Kidney (tissue), 14 donors: ENCODE measurements around the gene PRKN. TPM values are rescaled to one million over a fixed set of nuclear protein-coding genes. Genes with fewer than 3 reads are reported as not detected.
A peak's percentile ranks its signal among the peaks of the same experiment; 100 is the strongest.

Experiments
- DNase-seq, 5 donors: peaks; one replicate each; pipeline ENCODE4 v3.0.0-alpha.2; 2013 to 2020
- FAIRE-seq: peaks from 2 replicates; lab custom pipeline; 2012; peaks lifted over from hg19 to GRCh38; lab: Jason Lieb, UNC
- H3K27ac ChIP-seq, 2 donors: one replicate each; pipeline ENCODE4 v1.7.0; 2013; ENCODE audit warnings: low read depth in 2 of 2, low read length in 2 of 2, inconsistent platforms in 1 of 2
- H3K27me3 ChIP-seq: one replicate; pipeline ENCODE4 v1.7.1; 2013; ENCODE audit warnings: low read length, inconsistent platforms; ENCODE audit not compliant: control insufficient read depth, insufficient read depth
- H3K36me3 ChIP-seq, 3 donors: one replicate each; pipeline versions ENCODE4 v1.7.0 to v1.7.1; 2013; ENCODE audit warnings: low read length in 3 of 3, control low read depth in 1 of 3, inconsistent platforms in 1 of 3; ENCODE audit not compliant: insufficient read depth in 3 of 3, control insufficient read depth in 2 of 3
- H3K4me1 ChIP-seq, 3 donors: one replicate each; pipeline versions ENCODE4 v1.7.0 to v1.7.1; 2013; ENCODE audit warnings: low read length in 3 of 3, inconsistent platforms in 1 of 3, low read depth in 1 of 3; ENCODE audit not compliant: control insufficient read depth in 2 of 3, insufficient read depth in 2 of 3
- H3K4me3 ChIP-seq, 3 donors: one replicate each; pipeline versions ENCODE4 v1.7.0 to v1.8.1; 2013; ENCODE audit warnings: low read length in 3 of 3, control low read depth in 1 of 3, inconsistent platforms in 1 of 3
- H3K9ac ChIP-seq, 3 donors: one replicate each; pipeline versions ENCODE4 v1.7.0 to v1.7.1; 2013; ENCODE audit warnings: low read length in 3 of 3, control low read depth in 1 of 3, inconsistent platforms in 1 of 3
- H3K9me3 ChIP-seq, 3 donors: one replicate each; pipeline versions ENCODE4 v1.7.0 to v1.7.1; 2013; ENCODE audit warnings: low read length in 3 of 3, control low read depth in 1 of 3, inconsistent platforms in 1 of 3; ENCODE audit not compliant: control insufficient read depth in 2 of 3, insufficient read depth in 1 of 3
- intact Hi-C: fragments of 100-400 bp; cut with DNase I; formaldehyde crosslinking; loops from one replicate; pipeline ENCODE4 v1.11.1; 2022
- polyA plus RNA-seq: library from polyadenylated mRNA; stranded (reverse); fragments of 350-450 nt; fragmentation: Illumina TruSeq; extraction: RNeasy Lipid Tissue Mini Kit (QIAGEN cat#74804); gene quantifications from one replicate; pipeline ENCODE4 v1.2.3, GENCODE V29; 2014; ENCODE audit warnings: low read depth, low replicate concordance; ENCODE audit not compliant: insufficient read depth
- total RNA-seq: library from RNA; stranded (reverse); fragmentation: NEBNext Ultra II Directional; extraction: Animal tissue kit (Norgen Biotek cat#: 25700); gene quantifications from one replicate; pipeline ENCODE4 v1.2.1, GENCODE V29; 2021
- TF ChIP-seq, protein P1 (sequence below): IDR thresholded peaks from 3 replicates; pipeline ENCODE4 v1.5.1; 2012; ENCODE audit warnings: mild to moderate bottlenecking, moderate library complexity, borderline replicate concordance; ENCODE audit not compliant: insufficient read depth; ENCODE audit errors: extremely low read depth
- donor health status: control.
- donor health status: control.
- donor health status: control.
- donor health status: control.
- donor health status: control.
- donor health status: DM: yes; HTN: yes; CAD: no.
- donor health status: Normal renal cell carcinoma (clear cell type).

The PRKN gene
- total and polyA plus RNA-seq, 2 donors from 2014 or later = 8.6 to 10.4 TPM

DNA sequence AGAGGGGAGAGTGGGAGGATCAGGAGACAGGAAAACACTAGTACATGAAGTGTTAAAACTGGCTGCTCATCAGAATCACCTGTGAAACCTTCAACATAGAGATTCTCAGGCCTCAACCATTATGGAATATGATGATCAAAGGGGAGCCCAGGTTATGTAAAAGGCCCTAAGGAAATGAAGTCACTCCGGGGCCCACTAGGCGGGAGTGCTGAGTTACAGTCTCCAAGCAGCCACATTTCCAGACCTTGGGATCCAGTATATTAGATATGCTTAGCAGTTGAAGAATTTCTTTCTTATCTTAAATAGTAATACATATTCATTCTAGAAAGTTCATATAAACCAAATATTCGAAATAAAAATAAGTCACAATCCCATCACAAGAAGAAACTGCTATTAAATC, 476.3 kb downstream of the PRKN start:
- Histone ChIP-seq H3K4me1 (no peaks in the 10 kb centered on the region), H3K9me3 (no peaks in the 10 kb centered on the region), H3K27ac (no peak overlapping the region), H3K4me3 (no peak overlapping the region), H3K9ac (no peak overlapping the region), H3K27me3 (no peaks in the 10 kb centered on the region), H3K36me3 (no peaks in the 10 kb centered on the region)
- FAIRE-seq (no peak), DNase-seq (no peak)
- intact Hi-C loops = no loop called here
- TF ChIP-seq, protein P1, sequence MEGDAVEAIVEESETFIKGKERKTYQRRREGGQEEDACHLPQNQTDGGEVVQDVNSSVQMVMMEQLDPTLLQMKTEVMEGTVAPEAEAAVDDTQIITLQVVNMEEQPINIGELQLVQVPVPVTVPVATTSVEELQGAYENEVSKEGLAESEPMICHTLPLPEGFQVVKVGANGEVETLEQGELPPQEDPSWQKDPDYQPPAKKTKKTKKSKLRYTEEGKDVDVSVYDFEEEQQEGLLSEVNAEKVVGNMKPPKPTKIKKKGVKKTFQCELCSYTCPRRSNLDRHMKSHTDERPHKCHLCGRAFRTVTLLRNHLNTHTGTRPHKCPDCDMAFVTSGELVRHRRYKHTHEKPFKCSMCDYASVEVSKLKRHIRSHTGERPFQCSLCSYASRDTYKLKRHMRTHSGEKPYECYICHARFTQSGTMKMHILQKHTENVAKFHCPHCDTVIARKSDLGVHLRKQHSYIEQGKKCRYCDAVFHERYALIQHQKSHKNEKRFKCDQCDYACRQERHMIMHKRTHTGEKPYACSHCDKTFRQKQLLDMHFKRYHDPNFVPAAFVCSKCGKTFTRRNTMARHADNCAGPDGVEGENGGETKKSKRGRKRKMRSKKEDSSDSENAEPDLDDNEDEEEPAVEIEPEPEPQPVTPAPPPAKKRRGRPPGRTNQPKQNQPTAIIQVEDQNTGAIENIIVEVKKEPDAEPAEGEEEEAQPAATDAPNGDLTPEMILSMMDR = no peak

DNA sequence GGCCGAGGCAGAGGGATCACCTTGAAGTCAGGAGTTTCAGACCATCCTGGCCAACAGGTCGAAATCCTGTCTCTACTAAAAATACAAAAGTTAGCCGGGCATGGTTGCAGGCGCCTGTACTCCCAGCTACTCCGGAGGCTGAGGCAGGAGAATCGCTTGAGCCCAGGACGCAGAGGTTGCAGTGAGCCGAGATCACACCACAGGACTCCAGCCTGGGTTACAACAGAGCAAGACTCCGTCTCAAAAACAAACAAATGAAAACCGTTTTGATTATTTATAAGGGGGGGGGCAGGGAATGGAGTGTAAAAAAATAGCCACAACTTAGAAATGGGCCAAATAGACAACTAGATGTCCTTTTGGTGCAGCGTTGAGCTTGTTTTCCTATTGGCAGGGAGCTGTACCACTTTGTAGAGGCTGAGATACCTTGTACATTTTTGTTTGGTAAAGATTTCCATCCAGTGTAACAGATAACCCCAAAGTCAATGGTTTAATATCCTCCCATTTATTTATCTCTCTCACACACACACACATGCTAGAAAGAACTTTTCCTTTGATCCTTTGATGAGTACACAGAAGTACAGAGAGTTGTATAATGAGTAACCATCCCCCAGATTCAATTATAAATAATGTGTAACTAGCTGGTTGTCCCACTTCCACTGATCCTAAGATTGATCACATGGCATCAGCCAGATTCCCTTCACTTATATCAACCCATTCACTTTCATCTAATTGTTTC, 477.5 kb downstream of the PRKN start:
- H3K36me3 ChIP-seq = no peaks in the 10 kb centered on the region
- peak overlapping the region in 2 of 3 donors; percentile 3 to 14 for H3K4me3 ChIP-seq
- DNase-seq (peak in 2 of 5 donors; percentile 23 to 30), FAIRE-seq (no peak)
- TF ChIP-seq, protein P1 = no peak
- H3K9me3 ChIP-seq = no peaks in the 10 kb centered on the region
- no peaks in the 10 kb centered on the region for H3K27me3 ChIP-seq
- no peak overlapping the region for H3K9ac ChIP-seq
- H3K27ac ChIP-seq = no peak overlapping the region
- intact Hi-C loops = no loop called here
- no peaks in the 10 kb centered on the region for H3K4me1 ChIP-seq

DNA sequence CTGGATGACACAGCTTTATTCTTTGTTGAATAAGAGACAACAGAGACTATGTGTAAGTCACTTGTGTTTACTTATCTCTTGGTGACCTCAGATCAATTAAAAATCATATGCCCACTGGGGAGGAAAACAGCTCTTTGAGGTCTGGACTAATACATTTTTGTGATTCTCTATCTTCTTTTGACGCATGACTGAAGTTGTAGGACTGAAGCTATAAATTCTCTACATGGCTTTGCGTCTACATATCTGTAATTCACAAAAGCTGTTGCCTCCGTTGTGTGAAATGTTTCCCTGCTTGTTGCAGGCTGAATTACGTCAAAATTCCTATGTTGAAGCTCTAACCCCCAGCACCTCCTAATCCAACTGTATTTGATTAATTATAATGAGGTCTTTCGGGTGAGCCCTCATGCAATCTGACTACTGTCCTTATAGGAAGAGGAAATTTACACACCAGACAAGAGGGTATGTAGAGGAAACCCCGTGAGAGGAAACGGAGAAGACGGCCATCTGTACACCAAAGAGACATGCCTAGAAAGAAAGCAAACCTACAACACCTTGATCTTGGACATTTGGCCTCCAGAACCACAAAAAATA, 481.6 kb downstream of the PRKN start:
- Histone ChIP-seq H3K4me1 (no peaks in the 10 kb centered on the region), H3K9me3 (no peaks in the 10 kb centered on the region), H3K36me3 (no peaks in the 10 kb centered on the region), H3K4me3 (no peak overlapping the region), H3K27ac (no peak overlapping the region), H3K27me3 (no peaks in the 10 kb centered on the region), H3K9ac (no peak overlapping the region)
- intact Hi-C loops = no loop called here
- FAIRE-seq = no peak
- TF ChIP-seq, protein P1 = no peak
- no peak for DNase-seq
